ENCODE data around the gene SPATS1.
"Not testable (repeated sequence)": the region's sequence is repeated elsewhere in the genome, so short reads cannot be mapped to it uniquely, and the experiment has no call there.

DNA sequence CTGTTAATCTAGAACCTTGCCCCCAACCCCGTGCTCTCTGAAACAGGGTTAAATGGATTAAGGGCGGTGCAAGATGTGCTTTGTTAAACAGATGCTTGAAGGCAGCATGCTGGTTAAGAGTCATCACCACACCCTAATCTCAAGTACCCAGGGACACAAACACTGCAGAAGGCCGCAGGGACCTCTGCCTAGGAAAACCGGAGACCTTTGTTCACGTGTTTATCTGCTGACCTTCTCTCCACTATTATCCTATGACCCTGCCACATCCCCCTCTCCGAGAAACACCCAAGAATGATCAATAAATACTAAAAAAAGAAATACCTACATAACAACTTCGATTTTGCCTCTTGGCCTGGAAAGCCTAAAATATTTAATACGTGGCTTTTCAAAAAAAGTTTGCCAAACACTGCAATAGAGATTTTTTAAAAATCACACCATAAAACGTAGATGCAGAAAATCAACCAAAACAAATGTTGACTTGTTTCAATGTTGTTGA, 25.3 kb upstream of the SPATS1 start:
- not testable (repeated sequence) for TF ChIP-seq POLR2A, CTCF (IDR thresholded peaks at IDR 0.05)
